ENCODE results near the gene EZH1. TPM values are rescaled to one million over a fixed set of nuclear protein-coding genes. Genes with fewer than 3 reads are reported as not detected.

Gene EZH1
- total and polyA plus RNA-seq, 10 of the 15 experiments (the other 5 are each of a cell fraction or from before 2014, with no cell fraction given) = 6.1 to 43.3 (median 16.8) TPM

DNA sequence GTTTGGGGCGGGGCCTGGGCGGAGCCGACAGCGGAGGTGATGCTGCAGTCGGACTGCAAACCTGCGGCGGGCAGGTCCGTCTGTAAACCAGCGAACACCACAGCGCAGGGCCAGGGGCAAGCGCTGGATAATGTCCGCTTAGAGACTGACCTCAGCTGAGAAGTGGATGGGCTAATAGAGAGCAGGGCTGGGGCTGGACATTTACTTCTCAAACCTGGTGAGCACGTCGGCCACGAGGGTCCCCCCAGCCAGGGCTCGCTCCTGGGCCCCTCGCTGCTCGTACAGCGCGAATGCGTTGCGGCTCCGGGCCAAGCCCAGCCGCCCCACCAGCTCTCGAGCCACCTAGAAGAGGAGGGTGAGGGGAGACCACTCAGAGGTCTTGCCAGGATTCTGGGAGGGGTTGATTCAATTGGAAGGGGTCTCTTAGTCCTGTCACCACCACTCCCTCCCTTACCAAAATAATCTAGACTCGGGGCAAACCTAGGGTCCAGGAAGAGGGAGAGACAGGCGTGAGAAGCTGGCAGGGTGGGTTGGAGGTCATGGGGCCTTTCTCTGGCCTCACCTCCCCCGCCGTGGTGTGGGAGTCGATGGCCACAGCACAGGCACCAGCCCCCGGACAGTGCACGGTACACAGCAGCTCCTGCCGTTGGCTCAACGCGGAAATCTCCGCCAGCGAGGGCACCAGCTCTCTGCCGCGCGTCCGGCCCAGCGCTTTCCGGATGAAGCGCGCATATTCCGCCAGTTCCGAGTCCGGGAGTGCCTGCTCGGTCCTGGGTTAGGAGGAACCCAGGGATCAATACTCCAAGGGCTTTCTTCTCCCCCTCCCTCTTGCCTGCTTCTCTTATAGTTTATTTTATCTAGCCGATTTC is 73.8 kb downstream of the EZH1 start:
- intact Hi-C loops (cut with micrococcal nuclease; ENCODE audit: unreplicated experiment) = no loop called here
- in situ Hi-C loops (cut with MboI) = no loop called here
- no peak overlapping the region for H2AFZ ChIP-seq (ENCODE audit: control insufficient read depth, low read depth, low read length)
- ChIA-PET SMC1A (ENCODE audit: uncharacterized antibody, unreplicated experiment) (interaction anchor here (1.2 kb wide), 1 partner anchor 63 kb away, joined by 4 read pairs; no protein-coding TSS in a partner anchor), POLR2A (interaction anchor here (0.5 to 0.9 kb wide), 2 partner anchors 10 to 92 kb away, joined by 3 read pairs; no protein-coding TSS in a partner anchor), CTCF (interaction anchor here (0.7 to 3.9 kb wide), 7 partner anchors 9 to 155 kb away, joined by 3 to 27 read pairs (median 3); no protein-coding TSS in a partner anchor), RAD21 (ENCODE audit: unreplicated experiment) (interaction anchor here (0.7 to 1.5 kb wide), 2 partner anchors 52 to 62 kb away, joined by 3 to 5 read pairs; no protein-coding TSS in a partner anchor)
- H3K4me1 ChIP-seq (ENCODE audit: control insufficient read depth, insufficient read depth, low read length) = peaks cover 3% of the 10 kb centered on the region; the same call in 1 of the 2 replicates
- TF ChIP-seq ZNF622 (IDR thresholded peaks at IDR 0.05) = no peak
- WGBS (ENCODE audit: insufficient coverage, insufficient replicate concordance, low lambda C conversion rate, missing lambda C conversion rate) = 69% methylated on average over 49 of the region's 50 CpGs
- peak overlapping the region; percentile 11; the same call in 1 of the 2 replicates for H3K4me3 ChIP-seq
- H3K36me3 ChIP-seq (ENCODE audit: control insufficient read depth in 2 of 2, insufficient read depth in 2 of 2, low read length in 1 of 2) = peaks cover 25 to 32% of the 10 kb centered on the region in 2 experiments; a peak in 3 of 4 replicates
- H3K4me2 ChIP-seq (ENCODE audit: control insufficient read depth, insufficient read depth) = peak overlapping the region; percentile 49
- H3K9me3 ChIP-seq (replicated peaks; ENCODE audit: control insufficient read depth, insufficient read depth, low read length) = no peaks in the 10 kb centered on the region
- BruUV-seq (replicated peaks) = no TSS peak
- H3K27ac ChIP-seq (ENCODE audit: control insufficient read depth, insufficient read depth) = no peak overlapping the region
- peaks cover 22% of the 10 kb centered on the region for H3K79me2 ChIP-seq (ENCODE audit: control insufficient read depth, insufficient read depth, low read length)
- H3K27me3 ChIP-seq (replicated peaks in 1 of 2; ENCODE audit: control insufficient read depth in 2 of 2, insufficient read depth in 2 of 2, low read length in 1 of 2) = no peaks in the 10 kb centered on the region
- ATAC-seq (no peak), DNase-seq (ENCODE audit: low read depth, low spot score) (no peak), FAIRE-seq (no peak)
- no peak overlapping the region for H3K9ac ChIP-seq (ENCODE audit: control insufficient read depth, insufficient read depth, low read length)
- no peaks in the 10 kb centered on the region for H4K20me1 ChIP-seq (ENCODE audit: control insufficient read depth, insufficient read depth)

DNA sequence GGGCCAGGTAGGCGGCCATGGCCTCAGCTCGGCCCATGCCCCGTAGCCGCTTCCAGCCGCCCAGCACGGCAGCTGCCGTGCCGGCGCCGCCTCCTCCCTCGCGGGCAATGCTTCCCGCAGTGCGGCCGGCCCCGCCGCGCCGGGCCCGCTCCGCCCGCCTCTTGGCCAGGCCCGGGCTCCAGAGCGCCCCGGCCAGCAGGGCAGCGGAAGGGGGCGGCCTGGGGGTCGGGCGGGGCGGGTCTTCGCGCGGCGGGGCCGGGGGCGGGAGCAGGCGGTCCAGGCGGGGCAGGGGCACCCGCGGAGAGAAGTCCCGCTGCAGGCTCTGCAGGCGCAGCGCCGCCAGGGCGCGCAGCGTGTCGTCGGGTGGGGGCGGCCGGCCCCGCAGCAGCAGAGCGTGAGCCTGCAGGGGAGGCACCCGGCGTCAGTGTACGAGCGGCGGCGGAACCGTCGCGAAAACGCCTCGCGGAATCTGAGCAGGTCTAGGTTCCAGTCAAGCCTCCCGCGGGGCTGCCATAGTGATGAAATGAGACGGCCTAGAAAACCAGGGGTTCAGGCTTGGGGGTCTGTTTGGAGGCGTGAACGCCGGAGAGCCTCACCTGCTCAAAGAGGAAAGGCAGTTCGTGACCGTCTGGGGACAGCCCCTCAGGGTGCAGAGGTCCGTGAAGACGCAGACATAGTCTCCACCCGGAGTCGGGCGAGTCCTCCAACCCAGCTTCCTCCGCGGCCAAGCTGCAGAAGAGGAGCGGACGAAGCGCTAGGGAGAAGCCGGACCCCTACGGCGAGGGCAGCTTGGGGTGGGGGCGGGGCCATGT is 74.7 kb downstream of the EZH1 start:
- SMC1A ChIA-PET (ENCODE audit: uncharacterized antibody, unreplicated experiment) = no interaction called here
- Histone ChIP-seq H3K9me3 (replicated peaks; ENCODE audit: control insufficient read depth, insufficient read depth, low read length) (no peaks in the 10 kb centered on the region), H3K9ac (ENCODE audit: control insufficient read depth, insufficient read depth, low read length) (no peak overlapping the region), H3K27me3 (replicated peaks in 1 of 2; ENCODE audit: control insufficient read depth in 2 of 2, insufficient read depth in 2 of 2, low read length in 1 of 2) (no peaks in the 10 kb centered on the region), H4K20me1 (ENCODE audit: control insufficient read depth, insufficient read depth) (no peaks in the 10 kb centered on the region), H3K4me2 (ENCODE audit: control insufficient read depth, insufficient read depth) (no peak overlapping the region), H3K79me2 (ENCODE audit: control insufficient read depth, insufficient read depth, low read length) (peaks cover 13% of the 10 kb centered on the region), H3K4me3 (no peak overlapping the region), H2AFZ (ENCODE audit: control insufficient read depth, low read depth, low read length) (peak overlapping the region; percentile 61), H3K4me1 (ENCODE audit: control insufficient read depth, insufficient read depth, low read length) (peaks cover 3% of the 10 kb centered on the region; the same call in 1 of the 2 replicates), H3K36me3 (ENCODE audit: control insufficient read depth in 2 of 2, insufficient read depth in 2 of 2, low read length in 1 of 2) (peaks cover 25 to 32% of the 10 kb centered on the region in 2 experiments; a peak in 3 of 4 replicates), H3K27ac (ENCODE audit: control insufficient read depth, insufficient read depth) (no peak overlapping the region)
- WGBS (ENCODE audit: insufficient coverage, insufficient replicate concordance, low lambda C conversion rate, missing lambda C conversion rate) = 69% methylated on average over 20 of the region's 87 CpGs
- POLR2A ChIA-PET = no interaction called here
- no peak for FAIRE-seq
- ATAC-seq = no peak
- BruUV-seq (replicated peaks) = no TSS peak
- no peak for DNase-seq (ENCODE audit: low read depth, low spot score)
- RAD21 ChIA-PET (ENCODE audit: unreplicated experiment) = interaction anchor here (0.7 kb wide), 1 partner anchor 61 kb away, joined by 5 read pairs; no protein-coding TSS in a partner anchor
- CTCF ChIA-PET = interaction anchor here (1.2 to 1.6 kb wide), 2 partner anchors 92 to 94 kb away, joined by 3 to 6 read pairs; no protein-coding TSS in a partner anchor
- in situ Hi-C loops (cut with MboI) (no loop called here), intact Hi-C loops (cut with micrococcal nuclease; ENCODE audit: unreplicated experiment) (no loop called here)
- TF ChIP-seq CBFB (IDR thresholded peaks at IDR 0.05; ENCODE audit: low read depth) (no peak), RAD21 (IDR thresholded peaks at IDR 0.05; ENCODE audit: insufficient read depth, low read depth, low read length) (no peak), JUND (IDR thresholded peaks at IDR 0.05; ENCODE audit: low read depth, low read length) (no peak), POLR2A (IDR thresholded peaks at IDR 0.05; ENCODE audit: low read depth, low read length) (no peak), SMARCA5 (IDR thresholded peaks at IDR 0.05) (no peak), EGR1 (IDR thresholded peaks at IDR 0.05; ENCODE audit: borderline replicate concordance in 1 of 2, low read depth in 2 of 2, low read length in 2 of 2) (0 out of 3 replicates have a peak, but pooled peaks of 1 of the 2 experiments have one; percentile 3)
- TF ChIP-seq, protein P1, sequence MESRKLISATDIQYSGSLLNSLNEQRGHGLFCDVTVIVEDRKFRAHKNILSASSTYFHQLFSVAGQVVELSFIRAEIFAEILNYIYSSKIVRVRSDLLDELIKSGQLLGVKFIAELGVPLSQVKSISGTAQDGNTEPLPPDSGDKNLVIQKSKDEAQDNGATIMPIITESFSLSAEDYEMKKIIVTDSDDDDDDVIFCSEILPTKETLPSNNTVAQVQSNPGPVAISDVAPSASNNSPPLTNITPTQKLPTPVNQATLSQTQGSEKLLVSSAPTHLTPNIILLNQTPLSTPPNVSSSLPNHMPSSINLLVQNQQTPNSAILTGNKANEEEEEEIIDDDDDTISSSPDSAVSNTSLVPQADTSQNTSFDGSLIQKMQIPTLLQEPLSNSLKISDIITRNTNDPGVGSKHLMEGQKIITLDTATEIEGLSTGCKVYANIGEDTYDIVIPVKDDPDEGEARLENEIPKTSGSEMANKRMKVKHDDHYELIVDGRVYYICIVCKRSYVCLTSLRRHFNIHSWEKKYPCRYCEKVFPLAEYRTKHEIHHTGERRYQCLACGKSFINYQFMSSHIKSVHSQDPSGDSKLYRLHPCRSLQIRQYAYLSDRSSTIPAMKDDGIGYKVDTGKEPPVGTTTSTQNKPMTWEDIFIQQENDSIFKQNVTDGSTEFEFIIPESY (IDR thresholded peaks at IDR 0.05) = 0 out of 2 replicates have a peak, but pooled peaks have one; percentile 48
- TF ChIP-seq, protein P2, sequence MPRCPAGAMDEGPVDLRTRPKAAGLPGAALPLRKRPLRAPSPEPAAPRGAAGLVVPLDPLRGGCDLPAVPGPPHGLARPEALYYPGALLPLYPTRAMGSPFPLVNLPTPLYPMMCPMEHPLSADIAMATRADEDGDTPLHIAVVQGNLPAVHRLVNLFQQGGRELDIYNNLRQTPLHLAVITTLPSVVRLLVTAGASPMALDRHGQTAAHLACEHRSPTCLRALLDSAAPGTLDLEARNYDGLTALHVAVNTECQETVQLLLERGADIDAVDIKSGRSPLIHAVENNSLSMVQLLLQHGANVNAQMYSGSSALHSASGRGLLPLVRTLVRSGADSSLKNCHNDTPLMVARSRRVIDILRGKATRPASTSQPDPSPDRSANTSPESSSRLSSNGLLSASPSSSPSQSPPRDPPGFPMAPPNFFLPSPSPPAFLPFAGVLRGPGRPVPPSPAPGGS (IDR thresholded peaks at IDR 0.05; ENCODE audit: borderline replicate concordance, insufficient read depth, low read depth, low read length, poor library complexity, severe bottlenecking) = no peak

Measured in GM12878 (cell line).